Measurements from ENCODE around the gene ICE1. TPM values are rescaled to one million over a fixed set of nuclear protein-coding genes. Genes with fewer than 3 reads are reported as not detected.

Gene ICE1
- total RNA-seq, 1 experiment from 2014 or later: 38.3 TPM

- no peaks in the 10 kb centered on the region for H3K27me3 ChIP-seq (ENCODE audit: control insufficient read depth, insufficient read depth, low read length)
- ATAC-seq: no peak
- peaks cover 12% of the 10 kb centered on the region for H3K36me3 ChIP-seq (ENCODE audit: control insufficient read depth, insufficient read depth, low read length)
- BruUV-seq (replicated peaks): no TSS peak
- intact Hi-C loops (cut with micrococcal nuclease; ENCODE audit: unreplicated experiment): no loop called here
- POLR2A ChIA-PET: no interaction called here
- in situ Hi-C loops (cut with HindIII; ENCODE audit: low pct_unique_long_range_greater_than_20kb, low sequenced_read_pairs): no loop called here
- CTCF ChIA-PET: no interaction called here
- TF ChIP-seq, protein P1, sequence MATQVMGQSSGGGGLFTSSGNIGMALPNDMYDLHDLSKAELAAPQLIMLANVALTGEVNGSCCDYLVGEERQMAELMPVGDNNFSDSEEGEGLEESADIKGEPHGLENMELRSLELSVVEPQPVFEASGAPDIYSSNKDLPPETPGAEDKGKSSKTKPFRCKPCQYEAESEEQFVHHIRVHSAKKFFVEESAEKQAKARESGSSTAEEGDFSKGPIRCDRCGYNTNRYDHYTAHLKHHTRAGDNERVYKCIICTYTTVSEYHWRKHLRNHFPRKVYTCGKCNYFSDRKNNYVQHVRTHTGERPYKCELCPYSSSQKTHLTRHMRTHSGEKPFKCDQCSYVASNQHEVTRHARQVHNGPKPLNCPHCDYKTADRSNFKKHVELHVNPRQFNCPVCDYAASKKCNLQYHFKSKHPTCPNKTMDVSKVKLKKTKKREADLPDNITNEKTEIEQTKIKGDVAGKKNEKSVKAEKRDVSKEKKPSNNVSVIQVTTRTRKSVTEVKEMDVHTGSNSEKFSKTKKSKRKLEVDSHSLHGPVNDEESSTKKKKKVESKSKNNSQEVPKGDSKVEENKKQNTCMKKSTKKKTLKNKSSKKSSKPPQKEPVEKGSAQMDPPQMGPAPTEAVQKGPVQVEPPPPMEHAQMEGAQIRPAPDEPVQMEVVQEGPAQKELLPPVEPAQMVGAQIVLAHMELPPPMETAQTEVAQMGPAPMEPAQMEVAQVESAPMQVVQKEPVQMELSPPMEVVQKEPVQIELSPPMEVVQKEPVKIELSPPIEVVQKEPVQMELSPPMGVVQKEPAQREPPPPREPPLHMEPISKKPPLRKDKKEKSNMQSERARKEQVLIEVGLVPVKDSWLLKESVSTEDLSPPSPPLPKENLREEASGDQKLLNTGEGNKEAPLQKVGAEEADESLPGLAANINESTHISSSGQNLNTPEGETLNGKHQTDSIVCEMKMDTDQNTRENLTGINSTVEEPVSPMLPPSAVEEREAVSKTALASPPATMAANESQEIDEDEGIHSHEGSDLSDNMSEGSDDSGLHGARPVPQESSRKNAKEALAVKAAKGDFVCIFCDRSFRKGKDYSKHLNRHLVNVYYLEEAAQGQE (IDR thresholded peaks at IDR 0.05; ENCODE audit: insufficient read depth in 1 of 2, low read depth in 2 of 2, low read length in 1 of 2): no peak
- TF ChIP-seq TCF7L2 (IDR thresholded peaks at IDR 0.05; ENCODE audit: low read depth, low read length) (no peak), POLR2AphosphoS5 (IDR thresholded peaks at IDR 0.05; ENCODE audit: low read depth, low read length) (no peak), SIN3A (IDR thresholded peaks at IDR 0.05; ENCODE audit: borderline replicate concordance, insufficient read depth, low read depth, low read length) (no peak)
- TF ChIP-seq, protein P2, sequence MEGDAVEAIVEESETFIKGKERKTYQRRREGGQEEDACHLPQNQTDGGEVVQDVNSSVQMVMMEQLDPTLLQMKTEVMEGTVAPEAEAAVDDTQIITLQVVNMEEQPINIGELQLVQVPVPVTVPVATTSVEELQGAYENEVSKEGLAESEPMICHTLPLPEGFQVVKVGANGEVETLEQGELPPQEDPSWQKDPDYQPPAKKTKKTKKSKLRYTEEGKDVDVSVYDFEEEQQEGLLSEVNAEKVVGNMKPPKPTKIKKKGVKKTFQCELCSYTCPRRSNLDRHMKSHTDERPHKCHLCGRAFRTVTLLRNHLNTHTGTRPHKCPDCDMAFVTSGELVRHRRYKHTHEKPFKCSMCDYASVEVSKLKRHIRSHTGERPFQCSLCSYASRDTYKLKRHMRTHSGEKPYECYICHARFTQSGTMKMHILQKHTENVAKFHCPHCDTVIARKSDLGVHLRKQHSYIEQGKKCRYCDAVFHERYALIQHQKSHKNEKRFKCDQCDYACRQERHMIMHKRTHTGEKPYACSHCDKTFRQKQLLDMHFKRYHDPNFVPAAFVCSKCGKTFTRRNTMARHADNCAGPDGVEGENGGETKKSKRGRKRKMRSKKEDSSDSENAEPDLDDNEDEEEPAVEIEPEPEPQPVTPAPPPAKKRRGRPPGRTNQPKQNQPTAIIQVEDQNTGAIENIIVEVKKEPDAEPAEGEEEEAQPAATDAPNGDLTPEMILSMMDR (IDR thresholded peaks at IDR 0.05): no peak
- no peaks in the 10 kb centered on the region for H3K9me3 ChIP-seq (ENCODE audit: control insufficient read depth, insufficient read depth, low read depth, low read length)
- H3K4me3 ChIP-seq (ENCODE audit: low read depth in 2 of 2, low read length in 2 of 2): no peak overlapping the region
- no peaks in the 10 kb centered on the region; the same call in 1 of the 2 replicates for H3K4me1 ChIP-seq (ENCODE audit: control insufficient read depth, insufficient read depth, low read length)
- H3K27ac ChIP-seq (ENCODE audit: low read length): no peak overlapping the region
- no peak for DNase-seq (ENCODE audit: low read depth, low spot score)
Measured at GRCh38 chr5:5436203-5436760, 13.8 kb downstream of the ICE1 start.

DNA sequence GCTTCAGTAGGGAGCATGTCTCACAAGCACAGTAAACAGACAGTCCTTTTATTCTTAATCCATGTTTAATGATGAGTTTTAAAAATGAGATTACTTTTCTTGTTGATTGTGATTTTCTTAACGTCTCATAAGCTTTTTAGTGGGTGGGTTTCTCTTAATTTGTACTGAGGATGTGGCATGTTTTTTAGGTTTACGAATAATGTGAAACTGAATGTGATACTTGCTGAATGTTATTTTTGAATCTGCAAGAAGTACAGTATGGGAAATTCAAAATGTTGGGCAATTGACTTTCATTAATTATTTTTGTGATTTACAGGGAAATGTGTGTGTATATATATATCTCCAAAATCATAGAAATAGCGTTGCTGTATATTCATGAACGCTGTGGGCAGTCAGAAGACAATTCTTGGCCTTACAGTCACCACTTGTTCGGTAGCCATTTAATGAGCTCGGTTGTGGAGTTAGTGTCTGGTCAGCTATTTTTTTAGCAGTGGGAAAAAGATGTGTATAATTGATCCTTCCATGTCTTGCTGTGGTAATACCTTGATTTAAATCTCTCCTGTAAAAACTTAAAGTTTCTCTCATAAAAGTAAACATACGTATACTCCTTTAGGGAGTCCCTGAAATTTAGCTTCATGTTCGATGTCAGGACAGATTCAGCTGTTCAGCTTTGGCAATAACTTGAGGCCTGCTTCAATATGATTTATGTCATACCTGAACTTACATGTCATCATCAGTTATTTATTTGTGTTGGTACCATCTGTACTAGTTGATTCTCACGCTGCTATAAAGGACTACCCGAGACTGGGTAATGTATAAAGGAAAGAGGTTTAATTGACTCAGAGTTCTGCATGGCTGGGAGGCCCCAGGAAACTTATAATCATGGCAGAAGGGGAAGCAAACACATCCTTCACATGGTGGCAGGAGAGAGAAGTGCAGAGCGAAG lies 15.0 kb downstream of the ICE1 start:
- Histone ChIP-seq H3K9me3 (ENCODE audit: control insufficient read depth, insufficient read depth, low read depth, low read length) (no peaks in the 10 kb centered on the region), H3K27ac (ENCODE audit: low read length) (no peak overlapping the region), H3K4me1 (ENCODE audit: control insufficient read depth, insufficient read depth, low read length) (no peaks in the 10 kb centered on the region; the same call in 1 of the 2 replicates), H3K36me3 (ENCODE audit: control insufficient read depth, insufficient read depth, low read length) (peaks cover 14% of the 10 kb centered on the region), H3K27me3 (ENCODE audit: control insufficient read depth, insufficient read depth, low read length) (no peaks in the 10 kb centered on the region), H3K4me3 (ENCODE audit: low read depth in 2 of 2, low read length in 2 of 2) (no peak overlapping the region)
- DNase-seq (ENCODE audit: low read depth, low spot score) (no peak), ATAC-seq (no peak)
- CTCF ChIA-PET: no interaction called here
- intact Hi-C loops (cut with micrococcal nuclease; ENCODE audit: unreplicated experiment) (no loop called here), in situ Hi-C loops (cut with HindIII; ENCODE audit: low pct_unique_long_range_greater_than_20kb, low sequenced_read_pairs) (no loop called here)
- POLR2A ChIA-PET: no interaction called here
- no peak for TF ChIP-seq TCF7L2 (IDR thresholded peaks at IDR 0.05; ENCODE audit: low read depth, low read length)
- no peak for TF ChIP-seq SIN3A (IDR thresholded peaks at IDR 0.05; ENCODE audit: borderline replicate concordance, insufficient read depth, low read depth, low read length)
- TF ChIP-seq POLR2AphosphoS5 (IDR thresholded peaks at IDR 0.05; ENCODE audit: low read depth, low read length): no peak
- TF ChIP-seq, protein P1 (IDR thresholded peaks at IDR 0.05; ENCODE audit: insufficient read depth in 1 of 2, low read depth in 2 of 2, low read length in 1 of 2): no peak
- TF ChIP-seq, protein P2 (IDR thresholded peaks at IDR 0.05): no peak
- no TSS peak for BruUV-seq (replicated peaks)
